GM18508 (cell line): Measurements from ENCODE around the gene RIPK1.
"Not testable (repeated sequence)": the region's sequence is repeated elsewhere in the genome, so short reads cannot be mapped to it uniquely, and the experiment has no call there.

Experiments
- ATAC-seq: cut with Tn5 transposase; IDR thresholded peaks from one replicate; pipeline ENCODE4 v1.9.1; 2021; ENCODE audit warnings: moderate number of reproducible peaks; ENCODE audit not compliant: insufficient read depth, unreplicated experiment

Gene RIPK1

GRCh38 chr6:3128356-3129108 is 60.2 kb downstream of the RIPK1 start:
- ATAC-seq: no peak

GRCh38 chr6:3131695-3132094 is 63.4 kb downstream of the RIPK1 start:
- ATAC-seq: no peak

GRCh38 chr6:3133515-3133914 is 65.2 kb downstream of the RIPK1 start:
- ATAC-seq: no peak

- no peak for ATAC-seq
Observed at GRCh38 chr6:3135668-3136291, 67.5 kb downstream of the RIPK1 start.

- no peak for ATAC-seq
Observed at GRCh38 chr6:3136292-3137011, 68.2 kb downstream of the RIPK1 start.

- ATAC-seq: no peak
Observed at GRCh38 chr6:3137057-3137777, 68.9 kb downstream of the RIPK1 start.

- not testable (repeated sequence) for ATAC-seq
Observed at GRCh38 chr6:3137873-3138272, 69.6 kb downstream of the RIPK1 start.

- ATAC-seq: no peak
Observed at GRCh38 chr6:3138341-3138740, 70.0 kb downstream of the RIPK1 start.

GRCh38 chr6:3139090-3139903 is 71.0 kb downstream of the RIPK1 start:
- no peak for ATAC-seq

GRCh38 chr6:3140201-3140600 is 71.9 kb downstream of the RIPK1 start:
- ATAC-seq: no peak

- no peak for ATAC-seq
Observed at GRCh38 chr6:3142536-3142935, 74.2 kb downstream of the RIPK1 start.

- no peak for ATAC-seq
Observed at GRCh38 chr6:3143158-3143557, 74.9 kb downstream of the RIPK1 start.

- no peak for ATAC-seq
Observed at GRCh38 chr6:3144571-3144970, 76.3 kb downstream of the RIPK1 start.

- no peak for ATAC-seq
Observed at GRCh38 chr6:3147914-3148757, 79.8 kb downstream of the RIPK1 start.

GRCh38 chr6:3151691-3152090 is 83.4 kb downstream of the RIPK1 start:
- ATAC-seq: no peak

- no peak for ATAC-seq
Observed at GRCh38 chr6:3152689-3153088, 84.4 kb downstream of the RIPK1 start.

GRCh38 chr6:3155416-3155815 is 87.1 kb downstream of the RIPK1 start:
- ATAC-seq: not testable (repeated sequence)

- not testable (repeated sequence) for ATAC-seq
Observed at GRCh38 chr6:3156184-3157130, 88.2 kb downstream of the RIPK1 start.
